Stimulated activated CD4-positive, alpha-beta T cell treated with anti-CD3 and anti-CD28 coated beads, Interleukin-1b, Interleukin-23, amount 100 ng/mL, for 48 hours (primary cell): ENCODE data around the gene KLHL3.

Source experiments
- DNase-seq: peaks from one replicate; pipeline ENCODE4 v3.0.0-alpha.2; 2020

KLHL3 gene

DNA sequence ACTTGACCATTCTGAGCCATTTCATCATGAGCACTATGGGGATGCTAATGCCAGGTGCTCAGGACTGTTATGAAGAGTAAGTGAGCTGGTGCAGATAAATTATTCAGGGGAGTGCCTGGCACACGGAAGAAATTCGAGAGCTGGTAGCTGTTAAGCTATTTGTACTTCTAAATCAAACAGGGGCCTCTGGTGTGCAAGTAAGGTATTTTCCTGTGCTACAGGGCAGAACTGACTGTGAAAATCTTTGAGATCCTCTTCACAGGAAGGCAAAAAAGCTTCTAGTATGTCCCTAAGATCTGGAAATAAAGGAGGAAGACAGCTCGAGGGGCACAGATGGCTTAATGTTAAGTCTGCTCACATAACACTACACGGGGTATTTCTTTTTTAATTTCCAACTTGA lies 130.5 kb downstream of the KLHL3 start:
- no peak for DNase-seq

DNA sequence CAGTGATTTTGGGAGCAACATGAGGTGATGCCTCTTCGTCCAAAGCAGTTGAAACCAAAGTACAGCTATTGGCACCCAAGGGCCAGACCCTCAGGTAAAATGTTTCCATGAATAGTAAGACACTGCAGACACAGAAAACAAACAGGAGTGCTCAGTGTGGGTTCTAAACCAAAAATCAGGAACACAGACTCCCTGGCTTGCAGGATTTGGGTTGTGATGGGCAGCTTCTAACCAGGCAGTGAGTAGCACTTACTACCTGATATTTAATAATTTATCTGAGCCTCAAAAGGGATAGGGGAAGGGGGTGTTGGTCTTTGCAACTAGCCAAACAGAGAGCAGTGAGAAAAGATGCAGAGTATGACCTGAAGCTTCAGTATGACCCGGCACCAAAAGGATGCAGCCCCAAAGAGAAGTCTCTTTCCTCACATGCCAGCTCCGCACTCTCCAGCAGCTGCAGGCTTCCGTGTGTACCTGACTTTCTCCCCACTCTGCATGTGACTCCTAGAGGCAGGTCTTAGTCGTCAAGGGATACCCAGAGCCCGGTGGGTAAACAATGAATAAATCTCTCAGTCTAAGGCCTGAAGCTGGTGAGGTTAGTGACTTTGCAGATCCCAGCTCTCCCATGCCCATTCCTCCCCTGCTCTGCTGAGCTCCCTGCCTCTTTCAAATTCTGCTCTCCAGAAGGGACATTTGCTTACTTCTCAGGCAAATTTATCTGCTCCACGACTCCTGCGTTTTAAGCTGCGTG lies 131.4 kb downstream of the KLHL3 start:
- no peak for DNase-seq

DNA sequence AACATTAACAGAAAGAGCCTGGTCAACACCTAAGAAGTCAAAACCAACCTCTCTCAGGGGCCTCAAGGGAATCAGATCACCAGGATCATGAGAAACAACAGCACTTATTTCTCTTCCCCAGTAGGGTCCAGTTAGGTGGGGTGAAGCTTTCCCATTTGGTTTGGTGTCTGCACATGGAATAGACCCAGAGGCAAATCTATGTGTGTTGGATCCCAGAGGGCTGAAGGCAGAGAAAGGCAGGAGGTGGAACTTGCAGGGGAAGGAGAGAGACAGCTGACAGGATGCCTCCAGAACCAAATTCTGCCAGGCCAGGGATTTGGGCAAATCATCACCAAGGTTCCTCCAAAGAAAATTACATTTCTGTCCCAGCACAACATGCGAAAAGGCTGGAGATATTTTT lies 132.0 kb downstream of the KLHL3 start:
- DNase-seq = no peak

DNA sequence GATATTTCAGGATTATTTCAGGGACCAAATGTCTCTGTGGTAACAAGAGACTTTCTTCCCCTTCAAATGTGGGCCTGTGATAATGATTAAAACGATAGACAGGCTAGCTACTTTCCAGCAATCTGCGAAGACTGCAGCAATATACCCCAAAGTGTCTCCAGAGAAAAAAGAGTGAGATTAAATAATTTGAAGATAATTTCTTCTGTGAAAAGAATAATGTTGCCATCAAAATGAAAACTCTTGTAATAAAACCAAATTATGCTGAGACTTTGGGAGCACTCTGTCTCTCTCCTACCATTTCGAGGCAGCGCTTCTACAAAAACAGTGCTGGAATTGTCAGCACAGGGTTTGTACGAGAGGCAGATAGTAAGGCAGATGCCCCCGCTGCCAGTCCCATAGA lies 132.5 kb downstream of the KLHL3 start:
- DNase-seq = no peak

DNA sequence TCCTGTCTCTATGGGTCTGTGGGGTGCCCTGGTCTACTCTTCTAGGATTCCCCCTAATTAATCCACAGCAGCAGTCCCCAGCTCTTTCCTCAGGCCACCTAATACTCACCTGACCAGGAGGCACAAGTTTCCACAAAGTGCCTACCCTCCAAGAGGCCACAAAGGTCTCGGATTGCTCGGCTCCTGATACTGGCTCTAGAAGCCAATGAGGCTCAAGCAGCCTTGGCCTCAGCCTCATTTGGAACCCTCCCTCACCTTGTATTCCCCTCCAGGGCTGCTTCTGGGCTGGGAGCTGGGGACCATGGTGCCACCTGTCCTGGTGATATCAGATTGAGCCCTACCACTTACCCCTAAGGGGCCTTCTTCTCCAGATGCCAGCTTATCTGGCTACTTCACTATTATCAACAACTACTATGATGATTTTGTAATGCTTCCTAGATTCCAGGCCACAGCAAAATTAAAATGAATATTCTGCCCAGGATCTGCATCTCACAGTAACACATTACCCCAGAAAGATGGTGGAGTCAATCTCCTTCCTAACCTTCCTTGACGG lies 133.1 kb downstream of the KLHL3 start:
- DNase-seq = no peak

DNA sequence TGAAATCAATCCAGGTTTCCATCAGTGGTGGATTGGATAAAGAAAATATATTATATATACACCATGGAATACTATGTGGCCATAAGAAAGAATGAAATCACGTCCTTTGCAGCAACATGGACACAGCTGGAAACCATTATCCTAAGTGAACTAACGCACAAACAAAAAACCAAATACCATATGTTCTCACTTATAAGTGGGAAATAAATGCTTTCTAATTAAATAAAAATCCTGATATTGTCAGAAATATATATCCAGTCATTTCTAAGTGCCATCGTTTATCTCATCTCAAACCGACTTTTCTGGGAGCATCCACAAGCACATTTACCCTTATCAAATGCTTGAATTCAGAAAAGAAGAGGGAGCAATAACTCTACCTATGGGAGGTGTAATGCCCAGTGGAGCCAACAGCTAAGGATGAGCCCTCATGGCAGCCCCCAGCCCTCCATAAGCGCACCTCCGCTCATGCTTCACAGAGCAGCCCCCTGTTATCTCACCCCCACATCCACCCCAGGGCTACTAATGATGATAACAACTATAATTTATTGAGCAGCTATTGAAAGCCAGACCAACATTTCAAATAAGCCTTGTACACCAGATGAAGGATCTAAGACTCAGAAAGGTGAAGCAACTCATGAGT lies 135.0 kb downstream of the KLHL3 start:
- DNase-seq = no peak

DNA sequence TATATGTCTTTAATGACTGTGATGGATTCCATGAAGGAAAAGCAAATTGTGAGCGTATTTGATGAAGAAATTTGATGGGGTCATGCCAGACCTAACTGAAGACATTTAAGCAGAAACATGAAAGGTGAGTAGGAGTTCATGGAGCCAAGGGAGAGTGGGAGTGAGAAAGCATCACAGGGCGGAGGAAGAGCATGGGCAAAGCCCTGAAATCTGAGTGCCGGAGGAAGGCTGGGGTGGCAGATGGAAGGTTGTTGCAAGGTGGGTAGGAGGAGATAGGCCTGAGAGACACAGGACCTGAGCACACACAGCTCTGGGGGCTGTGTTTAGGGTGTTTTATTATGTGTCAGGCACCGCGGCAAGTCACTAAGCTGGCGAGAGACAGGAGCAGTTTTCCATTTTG lies 136.4 kb downstream of the KLHL3 start:
- DNase-seq = no peak

DNA sequence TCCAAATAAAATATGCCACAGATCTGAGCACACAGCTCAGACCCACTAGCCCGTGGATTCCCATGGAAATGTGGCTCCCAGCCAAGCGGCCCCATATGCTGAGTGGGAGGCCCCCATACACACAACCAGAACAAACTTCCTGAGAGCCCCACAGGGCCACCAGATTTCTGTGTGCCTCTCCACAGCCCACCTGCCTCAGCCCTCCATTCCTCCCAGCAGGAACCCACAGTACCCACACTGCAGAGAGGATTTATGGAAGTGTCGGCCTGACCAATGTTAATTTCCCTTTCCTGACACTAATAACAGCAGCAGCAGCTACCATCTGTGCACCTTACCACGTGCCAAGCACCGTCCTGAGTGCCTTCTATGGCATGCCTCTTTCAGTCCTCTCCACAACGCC lies 137.5 kb downstream of the KLHL3 start:
- no peak for DNase-seq

DNA sequence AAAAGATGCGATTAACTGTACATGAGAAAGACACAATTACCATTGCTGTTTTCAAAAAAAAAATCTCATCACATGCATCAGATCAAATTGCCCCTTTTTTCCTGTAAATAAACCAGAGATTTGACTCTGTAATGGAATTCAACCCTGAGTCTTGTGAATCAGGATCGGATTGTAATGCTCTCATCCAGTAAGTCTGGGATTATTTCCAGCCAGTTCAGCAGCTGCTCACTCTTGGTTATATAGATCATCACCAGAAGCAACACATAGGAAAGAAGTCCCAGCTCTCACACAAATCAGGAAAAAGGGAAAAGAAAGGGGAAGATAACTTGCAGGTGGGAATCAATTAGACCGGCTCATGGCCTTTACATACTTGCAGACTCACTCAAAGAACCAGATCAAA lies 138.9 kb downstream of the KLHL3 start:
- DNase-seq = no peak

DNA sequence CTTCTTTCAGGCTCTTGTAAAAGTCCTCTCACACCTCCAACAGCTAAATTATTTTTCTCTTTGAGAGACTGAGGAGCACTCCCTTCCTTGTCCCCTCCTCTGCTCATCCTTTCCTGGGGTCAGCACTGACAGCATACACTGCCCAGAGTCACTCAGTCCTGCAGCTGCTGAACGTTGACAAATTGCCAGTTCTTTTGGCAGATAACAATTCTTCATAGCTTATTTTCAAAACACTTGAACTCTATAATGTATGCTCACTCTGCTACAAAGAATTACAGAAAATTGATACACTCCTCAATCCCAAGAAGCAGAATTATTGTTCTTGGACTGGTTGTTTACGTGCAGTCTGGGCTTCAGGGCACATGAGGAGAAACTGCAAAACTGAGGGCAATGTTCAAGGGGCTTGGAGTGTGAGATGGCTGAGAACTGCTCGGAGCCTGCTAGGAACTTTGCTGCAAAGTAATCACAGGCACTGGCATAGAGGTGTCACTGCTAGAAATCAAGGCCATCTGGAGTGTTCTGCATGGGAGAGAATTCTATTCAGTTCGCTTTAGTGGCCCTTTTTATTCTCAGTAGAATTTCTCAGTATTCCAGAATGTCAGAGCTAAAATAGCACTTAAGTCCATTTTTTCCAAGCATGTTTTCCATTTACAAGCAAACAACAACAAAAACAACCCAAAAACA lies 140.4 kb downstream of the KLHL3 start:
- DNase-seq = no peak

DNA sequence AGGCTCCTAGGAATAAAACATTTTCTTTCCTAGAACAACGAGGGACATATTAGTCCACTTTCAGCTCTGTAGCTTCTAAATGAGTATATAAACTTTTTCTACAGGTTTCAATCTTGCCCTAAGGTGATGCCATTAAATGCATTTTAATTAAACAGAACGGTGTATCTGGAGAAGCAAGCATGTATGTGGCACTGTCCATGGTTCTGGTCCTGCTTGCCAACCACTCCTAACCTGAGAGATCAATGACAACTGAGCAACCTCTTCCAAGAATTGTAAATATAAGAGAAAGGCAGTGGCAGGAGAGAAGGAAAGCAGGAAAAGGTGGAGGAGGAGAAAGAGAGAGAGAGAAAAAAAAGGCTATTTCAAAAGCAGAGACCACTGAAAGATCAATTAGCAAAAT lies 141.2 kb downstream of the KLHL3 start:
- no peak for DNase-seq

DNA sequence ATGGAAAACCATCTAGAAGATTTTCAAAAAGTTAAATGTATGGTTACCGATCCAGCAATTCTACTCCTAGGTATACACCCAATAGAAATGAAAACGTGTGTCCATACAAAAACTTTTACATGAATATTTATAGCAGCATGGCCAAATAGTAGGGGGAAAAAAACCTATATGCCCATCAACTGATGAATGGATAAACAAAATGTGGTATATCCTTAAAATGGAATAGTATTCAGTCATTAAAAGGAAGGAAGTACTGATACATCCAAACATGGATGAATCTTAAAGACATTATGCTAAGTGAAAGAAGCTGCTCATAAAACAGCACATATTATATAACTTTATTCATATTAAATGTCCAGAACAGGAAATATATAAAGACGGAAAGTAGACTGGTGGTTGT lies 143.6 kb downstream of the KLHL3 start:
- DNase-seq = no peak

DNA sequence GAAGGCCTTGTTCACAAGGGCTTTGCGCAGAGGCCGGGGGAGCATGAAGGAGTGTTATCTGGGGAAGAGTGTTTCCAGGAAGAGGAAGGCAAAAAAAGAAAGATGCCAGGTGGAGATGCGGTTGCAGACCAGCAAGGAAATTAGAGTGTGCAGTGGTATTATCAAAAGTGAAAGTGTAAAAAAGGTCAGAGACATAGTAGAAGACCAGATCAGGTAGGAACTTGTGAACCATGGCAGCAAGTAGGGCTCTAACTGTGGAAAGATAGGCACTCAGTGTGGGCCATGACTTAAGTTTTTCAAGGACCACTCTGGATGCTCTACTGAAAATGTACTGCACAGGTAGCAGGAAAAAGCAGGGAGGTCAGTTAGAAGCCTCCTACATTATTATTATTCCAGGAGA lies 146.7 kb downstream of the KLHL3 start:
- no peak for DNase-seq

DNA sequence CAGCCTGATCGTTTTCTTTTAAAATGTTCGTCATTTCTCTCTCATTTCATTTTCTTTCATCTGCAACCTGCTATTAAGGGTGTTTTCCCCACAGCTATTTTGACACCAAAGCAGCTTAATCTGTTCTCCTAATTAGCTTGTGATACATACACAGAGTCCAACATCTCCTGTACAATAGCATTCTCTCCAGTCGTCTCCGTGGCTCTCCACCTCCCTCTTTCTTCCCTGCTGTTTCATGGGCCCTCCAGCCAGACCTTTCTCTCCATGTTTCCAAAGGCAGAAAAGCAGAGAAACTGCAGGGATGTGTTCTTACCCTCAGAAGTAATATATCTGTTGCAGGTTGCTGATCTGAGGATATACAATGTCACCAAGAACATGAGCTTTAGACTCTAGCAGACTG lies 148.0 kb downstream of the KLHL3 start:
- DNase-seq = no peak

DNA sequence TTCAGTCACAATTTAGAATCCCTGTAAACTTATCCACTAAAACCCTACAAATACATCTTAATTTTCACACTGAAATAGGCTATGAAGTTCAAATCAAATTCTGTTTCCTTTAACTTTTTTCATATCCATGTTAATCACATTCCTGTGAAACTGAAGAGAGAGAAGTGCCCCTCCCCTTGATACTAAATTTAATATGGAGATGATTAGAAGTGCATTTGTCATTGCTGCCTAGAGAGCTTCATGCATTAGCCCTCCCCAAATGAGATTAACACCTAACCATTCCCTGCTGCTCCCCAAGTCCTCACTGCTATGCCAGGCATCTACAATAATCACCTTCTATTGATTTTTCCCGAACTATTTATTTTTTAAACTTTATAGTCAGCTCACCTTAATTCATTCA lies 151.6 kb downstream of the KLHL3 start:
- DNase-seq = no peak

DNA sequence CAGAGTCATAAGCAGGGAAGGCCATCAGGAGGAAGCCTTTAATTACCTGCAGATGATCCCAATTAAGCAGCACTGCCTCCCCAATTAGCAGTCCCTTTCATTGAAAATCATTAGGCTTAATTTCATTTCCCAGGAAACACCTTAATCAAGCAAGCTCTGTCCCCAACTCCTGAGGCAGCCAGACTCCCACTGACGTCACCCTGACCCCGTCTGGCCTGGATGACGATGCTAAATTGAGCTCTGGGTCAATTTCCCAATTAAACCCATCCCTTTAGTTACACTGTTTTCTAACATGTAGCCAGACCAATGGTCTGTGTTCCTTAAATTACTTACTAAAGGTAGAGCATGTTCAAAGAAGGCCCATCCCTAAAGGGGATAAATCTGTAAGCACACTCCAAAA lies 152.8 kb downstream of the KLHL3 start:
- no peak for DNase-seq

DNA sequence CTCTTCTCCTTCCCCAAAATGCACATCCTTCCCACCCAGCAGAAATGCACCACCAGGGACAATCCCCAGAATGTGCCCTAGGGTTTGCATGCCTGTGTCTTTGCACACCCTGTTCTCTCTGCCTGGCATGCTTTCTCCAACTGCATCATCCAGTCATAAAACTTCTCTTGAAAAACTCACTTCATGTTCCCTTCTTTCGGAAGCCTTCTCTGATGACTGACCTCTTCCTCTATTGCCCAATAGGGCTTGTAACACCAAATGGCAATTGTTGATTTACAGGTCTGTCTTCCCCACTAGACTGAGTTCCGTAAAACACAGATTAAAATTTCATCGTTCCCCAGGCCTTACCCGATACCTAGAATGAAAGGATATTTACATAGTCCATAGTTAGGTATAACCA lies 153.7 kb downstream of the KLHL3 start:
- DNase-seq = no peak

DNA sequence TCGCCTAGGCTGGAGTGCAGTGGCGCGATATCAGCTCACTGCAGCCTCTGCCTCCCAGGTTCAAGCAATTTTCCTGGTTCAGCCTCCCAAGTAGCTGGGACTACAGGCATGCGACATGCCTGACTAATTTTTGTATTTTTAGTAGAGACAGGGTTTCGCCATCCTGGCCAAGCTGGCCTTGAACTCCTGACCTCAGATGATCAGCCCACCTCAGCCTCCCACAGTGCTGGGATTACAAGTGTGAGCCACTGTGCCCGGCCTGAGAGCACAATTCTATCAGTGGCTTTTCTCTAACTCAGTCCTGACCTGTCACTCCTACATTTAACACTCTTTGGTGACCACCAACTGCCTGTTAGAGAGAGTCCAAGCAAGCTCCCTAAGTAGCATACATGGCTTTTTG lies 154.1 kb downstream of the KLHL3 start:
- no peak for DNase-seq

DNA sequence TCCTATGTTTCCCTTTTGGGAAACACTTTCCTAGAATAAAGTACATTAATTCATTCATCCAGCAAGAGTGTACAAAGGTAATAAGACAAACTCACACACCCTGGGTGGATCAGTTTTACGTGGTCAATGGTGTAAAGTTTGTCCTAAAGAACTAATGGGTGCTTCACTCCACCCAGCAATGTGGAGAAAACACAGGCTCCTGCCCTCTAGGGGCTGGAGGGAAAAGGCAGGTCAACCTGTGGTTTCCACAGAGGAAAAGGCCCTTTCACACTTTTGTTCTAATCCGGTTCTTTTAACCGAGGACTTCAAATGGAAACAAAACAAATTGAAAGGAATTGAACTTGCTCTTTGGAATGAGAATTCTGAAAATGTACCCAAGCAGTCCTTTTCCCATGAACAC lies 155.9 kb downstream of the KLHL3 start:
- DNase-seq = no peak

DNA sequence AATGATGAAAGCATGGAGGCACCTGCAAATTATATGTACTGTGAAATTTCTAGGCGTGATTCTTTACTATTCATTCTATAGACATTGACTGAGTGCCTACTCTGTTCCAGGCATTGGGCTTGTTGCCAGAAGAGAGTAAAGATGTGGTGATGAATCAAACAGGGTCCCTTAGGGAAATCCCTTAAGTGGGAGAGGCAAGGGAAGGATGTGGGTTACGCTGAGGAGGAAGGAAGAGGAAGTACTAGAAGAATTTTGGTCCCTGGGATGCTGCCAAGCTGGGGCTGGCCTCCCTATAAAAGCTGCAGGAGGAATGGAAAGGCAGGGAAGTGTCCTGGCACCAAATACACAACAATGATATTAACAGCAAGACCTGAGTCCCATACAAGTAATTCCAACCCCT lies 160.0 kb downstream of the KLHL3 start:
- no peak for DNase-seq

DNA sequence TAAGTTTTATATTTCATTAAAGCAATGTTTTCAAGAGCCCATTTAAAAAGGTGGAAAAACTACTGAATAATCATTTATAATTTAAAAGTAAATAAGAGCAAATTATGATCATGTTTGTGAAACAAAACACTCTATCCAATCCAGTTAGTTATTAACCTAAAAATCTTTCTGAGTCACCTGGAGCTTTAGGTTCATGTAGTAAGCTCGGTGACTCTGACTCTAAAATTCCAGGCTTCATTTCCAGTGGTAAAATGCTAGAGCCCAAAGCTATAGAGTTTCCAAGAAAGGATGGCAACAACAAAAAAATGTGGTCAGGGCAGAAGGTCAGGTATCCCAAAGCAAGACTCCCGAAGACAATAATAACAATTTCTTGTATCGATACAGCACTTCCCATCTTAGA lies 160.7 kb downstream of the KLHL3 start:
- DNase-seq = no peak

DNA sequence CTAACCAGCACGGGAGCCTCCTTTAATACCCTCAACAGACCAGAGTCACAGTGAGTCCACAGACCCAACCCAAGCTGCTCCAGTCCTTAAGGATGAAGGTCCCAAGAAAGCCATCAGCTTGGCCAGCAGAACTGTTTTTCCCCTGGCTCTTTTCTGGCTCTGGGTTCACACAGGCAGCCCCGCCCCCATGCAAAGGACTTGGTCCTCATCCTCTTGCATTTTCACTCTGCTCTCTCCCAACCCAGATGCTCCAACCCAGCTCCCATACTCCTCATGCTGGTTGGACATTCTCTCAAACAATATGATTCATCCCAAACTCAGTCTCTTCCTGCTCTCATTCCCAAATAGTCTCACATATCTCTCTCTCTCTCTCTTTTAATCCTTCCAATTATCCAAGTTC lies 162.5 kb downstream of the KLHL3 start:
- DNase-seq = no peak

DNA sequence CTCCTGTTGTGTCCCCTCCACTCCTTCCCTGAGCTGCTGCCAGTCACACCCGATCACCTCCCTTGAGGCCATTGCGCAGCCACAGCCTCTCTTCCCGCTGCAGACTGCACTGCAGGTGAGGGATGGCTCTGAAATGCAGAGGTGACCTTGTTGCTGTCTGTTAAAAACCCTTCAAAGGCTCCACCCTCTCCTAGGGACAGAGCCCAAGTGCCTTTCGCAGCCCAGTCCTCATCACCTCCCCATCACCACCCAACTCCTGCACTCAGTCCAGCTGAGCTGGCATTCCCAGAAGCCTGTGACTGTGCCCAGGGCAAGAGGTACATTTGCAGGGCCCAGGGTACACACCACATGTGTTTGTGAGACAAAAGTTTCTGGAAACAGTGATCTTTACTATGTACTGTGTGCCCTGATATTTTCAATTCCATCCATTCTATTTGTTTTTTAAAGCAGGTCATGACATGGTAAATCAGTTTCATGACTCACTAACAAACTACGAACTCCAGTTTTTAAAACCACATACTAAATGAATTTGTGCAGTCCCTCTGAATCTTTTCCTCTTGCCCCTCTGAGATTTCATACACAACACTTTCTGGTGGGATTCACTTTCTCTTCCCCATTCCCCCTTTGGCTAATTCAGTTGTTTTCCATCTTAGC lies 163.7 kb downstream of the KLHL3 start:
- no peak for DNase-seq

DNA sequence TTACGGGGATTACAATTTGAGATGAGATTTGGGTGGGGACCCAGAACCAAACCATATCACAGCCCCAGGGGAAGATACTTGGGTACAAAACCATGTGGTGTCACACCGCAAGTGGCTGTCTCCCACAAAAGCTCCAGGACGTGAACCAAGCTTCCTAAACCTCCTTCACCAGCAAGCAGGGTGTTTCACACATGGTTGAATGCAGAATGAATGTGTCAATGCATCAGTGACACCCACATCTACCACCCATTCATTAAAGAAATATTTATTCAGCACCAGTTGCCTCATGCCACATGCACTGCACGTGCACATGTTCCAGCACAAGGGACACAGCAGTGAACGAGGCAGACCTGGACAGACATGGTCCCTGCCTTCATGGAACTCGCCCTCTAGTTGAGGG lies 165.8 kb downstream of the KLHL3 start:
- no peak for DNase-seq
